HCT116 (cell line): ENCODE measurements around the gene PPP1R1C.

Source experiments
- CEBPB ChIP-seq: IDR thresholded peaks from 2 replicates; pipeline ENCODE4 v1.6.1; 2012; ENCODE audit warnings: low read depth
- CTCF ChIP-seq, 3 experiments: fragments of 200-600 bp in 1 of 3; sonication (generic) in 1 of 3; IDR thresholded peaks in 2 of 3; conservative IDR thresholded peaks in 1 of 3; 2 replicates each; pipeline ENCODE4 v1.5.1; 2012 to 2017; ENCODE audit warnings: low read depth in 2 of 3, low read length in 2 of 3, antibody characterized with exemption in 1 of 3, borderline replicate concordance in 1 of 3, control low read depth in 1 of 3, mild to moderate bottlenecking in 1 of 3, mixed read lengths in 1 of 3, mixed run types in 1 of 3, moderate library complexity in 1 of 3; ENCODE audit not compliant: insufficient read depth in 1 of 3
- EZH2 ChIP-seq: fragments of 200-600 bp; sonication (generic); IDR thresholded peaks from 2 replicates; pipeline ENCODE4 v1.6.1; 2017; ENCODE audit warnings: antibody characterized with exemption, mixed run types
- FOSL1 ChIP-seq: IDR thresholded peaks from 2 replicates; pipeline ENCODE4 v1.6.1; 2012; ENCODE audit warnings: low read depth
- POLR2A ChIP-seq: IDR thresholded peaks from 2 replicates; pipeline ENCODE4 v1.7.0; 2011; ENCODE audit warnings: borderline replicate concordance; ENCODE audit not compliant: insufficient read depth, insufficient read length; ENCODE audit errors: extremely low read depth
- RAD21 ChIP-seq: IDR thresholded peaks from 2 replicates; pipeline ENCODE4 v1.6.1; 2012; ENCODE audit warnings: low read depth, mild to moderate bottlenecking
- SIN3A ChIP-seq: IDR thresholded peaks from 2 replicates; pipeline ENCODE4 v1.6.1; 2012; ENCODE audit warnings: low read depth
- TCF7L2 ChIP-seq: IDR thresholded peaks from 2 replicates; pipeline ENCODE4 v1.7.0; 2011; ENCODE audit warnings: borderline replicate concordance, inconsistent platforms; ENCODE audit not compliant: insufficient read depth, insufficient read length; ENCODE audit errors: extremely low read depth
- TF ChIP-seq, protein P1 (sequence below): IDR thresholded peaks from 2 replicates; pipeline ENCODE4 v1.6.1; 2011; ENCODE audit warnings: mild to moderate bottlenecking, low read length, moderate library complexity; ENCODE audit not compliant: insufficient replicate concordance; ENCODE audit errors: extremely low read depth
- TF ChIP-seq, protein P2 (sequence below): IDR thresholded peaks from 2 replicates; pipeline ENCODE4 v1.6.1; 2012

GRCh38 chr2:182069416-182069815 lies 83.8 kb downstream of the PPP1R1C start:
- TF ChIP-seq, protein P1, sequence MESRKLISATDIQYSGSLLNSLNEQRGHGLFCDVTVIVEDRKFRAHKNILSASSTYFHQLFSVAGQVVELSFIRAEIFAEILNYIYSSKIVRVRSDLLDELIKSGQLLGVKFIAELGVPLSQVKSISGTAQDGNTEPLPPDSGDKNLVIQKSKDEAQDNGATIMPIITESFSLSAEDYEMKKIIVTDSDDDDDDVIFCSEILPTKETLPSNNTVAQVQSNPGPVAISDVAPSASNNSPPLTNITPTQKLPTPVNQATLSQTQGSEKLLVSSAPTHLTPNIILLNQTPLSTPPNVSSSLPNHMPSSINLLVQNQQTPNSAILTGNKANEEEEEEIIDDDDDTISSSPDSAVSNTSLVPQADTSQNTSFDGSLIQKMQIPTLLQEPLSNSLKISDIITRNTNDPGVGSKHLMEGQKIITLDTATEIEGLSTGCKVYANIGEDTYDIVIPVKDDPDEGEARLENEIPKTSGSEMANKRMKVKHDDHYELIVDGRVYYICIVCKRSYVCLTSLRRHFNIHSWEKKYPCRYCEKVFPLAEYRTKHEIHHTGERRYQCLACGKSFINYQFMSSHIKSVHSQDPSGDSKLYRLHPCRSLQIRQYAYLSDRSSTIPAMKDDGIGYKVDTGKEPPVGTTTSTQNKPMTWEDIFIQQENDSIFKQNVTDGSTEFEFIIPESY, result no peak
- no peak for TF ChIP-seq CTCF (IDR thresholded peaks at IDR 0.05 in 2 of 3, conservative IDR thresholded peaks at IDR 0.05 in 1 of 3; ENCODE audit: borderline replicate concordance in 1 of 3, insufficient read depth in 1 of 3, low read depth in 2 of 3, low read length in 2 of 3)
- no peak for TF ChIP-seq POLR2A
- no peak for TF ChIP-seq RAD21
- no peak for TF ChIP-seq EZH2
- no peak for TF ChIP-seq FOSL1
- TF ChIP-seq CEBPB, result no peak
- TF ChIP-seq, protein P2, sequence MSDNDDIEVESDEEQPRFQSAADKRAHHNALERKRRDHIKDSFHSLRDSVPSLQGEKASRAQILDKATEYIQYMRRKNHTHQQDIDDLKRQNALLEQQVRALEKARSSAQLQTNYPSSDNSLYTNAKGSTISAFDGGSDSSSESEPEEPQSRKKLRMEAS, result no peak
- TF ChIP-seq SIN3A, result no peak
- TF ChIP-seq TCF7L2, result no peak
